AG10803 (cell line): Measurements from ENCODE around the gene SUCLG1.

Experiments
- DNase-seq: peaks from one replicate; pipeline ENCODE4 v3.0.0; 2010; ENCODE audit warnings: low read depth
- H3K4me3 ChIP-seq: 2 replicates; pipeline ENCODE4 v1.5.1; 2011; ENCODE audit warnings: mild to moderate bottlenecking, low read length, control low read depth
- TF ChIP-seq, protein P1 (sequence below): conservative IDR thresholded peaks from 2 replicates; pipeline ENCODE4 v1.5.1; 2011; ENCODE audit warnings: mild to moderate bottlenecking, low read length, control low read depth, inconsistent platforms

The SUCLG1 gene

DNA sequence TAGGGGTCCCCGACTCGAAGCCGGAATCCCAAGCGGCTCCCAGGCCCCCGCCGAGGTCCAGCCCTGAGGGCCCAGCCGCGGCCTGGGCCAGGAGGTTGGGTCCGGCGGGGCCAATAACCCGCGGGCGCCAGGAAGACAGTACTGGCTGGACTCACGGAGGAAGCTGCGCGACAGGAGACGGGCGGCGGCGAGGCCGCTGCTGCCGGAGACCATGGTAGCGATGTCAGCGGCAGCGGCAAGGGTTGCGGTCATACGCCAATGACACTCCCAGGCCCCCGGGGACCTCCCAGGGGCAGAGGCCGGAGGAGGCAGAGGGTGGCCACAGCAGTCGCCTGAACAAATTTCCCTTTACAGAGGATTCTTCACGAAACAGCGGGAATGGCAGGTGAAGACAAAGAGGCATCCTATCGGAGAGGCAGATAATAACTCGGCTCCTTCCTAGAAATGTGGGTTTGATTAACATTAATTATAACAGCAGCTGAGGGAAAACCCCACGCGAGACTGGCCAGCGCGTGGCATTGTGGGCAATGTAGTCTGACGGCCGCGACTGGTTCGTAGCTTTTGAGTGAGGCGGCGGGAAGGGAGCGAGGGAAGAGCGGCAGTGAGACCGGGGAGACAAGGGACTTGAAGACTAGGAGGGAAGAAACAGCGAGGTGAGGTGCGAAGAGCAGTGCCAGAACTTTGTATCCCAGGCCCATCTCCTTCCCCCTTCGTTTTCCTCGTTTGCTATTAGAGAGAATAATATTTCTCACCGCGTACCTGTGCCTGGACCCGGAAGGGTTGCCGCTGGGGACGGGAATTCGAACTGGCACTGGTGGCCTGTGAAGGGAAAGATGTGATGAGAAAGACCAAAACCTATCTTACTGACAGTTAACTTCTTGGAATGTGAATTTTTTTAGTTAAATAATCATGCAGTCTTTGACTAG, at the start of gene SUCLG1:
Gene SUCLG1 (minus strand): TSS at position 263 of the 926 bp plus-strand sequence. CDS start 11 bp downstream, at position 252.
- TF ChIP-seq, protein P1, sequence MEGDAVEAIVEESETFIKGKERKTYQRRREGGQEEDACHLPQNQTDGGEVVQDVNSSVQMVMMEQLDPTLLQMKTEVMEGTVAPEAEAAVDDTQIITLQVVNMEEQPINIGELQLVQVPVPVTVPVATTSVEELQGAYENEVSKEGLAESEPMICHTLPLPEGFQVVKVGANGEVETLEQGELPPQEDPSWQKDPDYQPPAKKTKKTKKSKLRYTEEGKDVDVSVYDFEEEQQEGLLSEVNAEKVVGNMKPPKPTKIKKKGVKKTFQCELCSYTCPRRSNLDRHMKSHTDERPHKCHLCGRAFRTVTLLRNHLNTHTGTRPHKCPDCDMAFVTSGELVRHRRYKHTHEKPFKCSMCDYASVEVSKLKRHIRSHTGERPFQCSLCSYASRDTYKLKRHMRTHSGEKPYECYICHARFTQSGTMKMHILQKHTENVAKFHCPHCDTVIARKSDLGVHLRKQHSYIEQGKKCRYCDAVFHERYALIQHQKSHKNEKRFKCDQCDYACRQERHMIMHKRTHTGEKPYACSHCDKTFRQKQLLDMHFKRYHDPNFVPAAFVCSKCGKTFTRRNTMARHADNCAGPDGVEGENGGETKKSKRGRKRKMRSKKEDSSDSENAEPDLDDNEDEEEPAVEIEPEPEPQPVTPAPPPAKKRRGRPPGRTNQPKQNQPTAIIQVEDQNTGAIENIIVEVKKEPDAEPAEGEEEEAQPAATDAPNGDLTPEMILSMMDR = no peak
- H3K4me3 ChIP-seq = peak within 1 kb of the TSS; percentile 91
- DNase-seq = peak; percentile 79

DNA sequence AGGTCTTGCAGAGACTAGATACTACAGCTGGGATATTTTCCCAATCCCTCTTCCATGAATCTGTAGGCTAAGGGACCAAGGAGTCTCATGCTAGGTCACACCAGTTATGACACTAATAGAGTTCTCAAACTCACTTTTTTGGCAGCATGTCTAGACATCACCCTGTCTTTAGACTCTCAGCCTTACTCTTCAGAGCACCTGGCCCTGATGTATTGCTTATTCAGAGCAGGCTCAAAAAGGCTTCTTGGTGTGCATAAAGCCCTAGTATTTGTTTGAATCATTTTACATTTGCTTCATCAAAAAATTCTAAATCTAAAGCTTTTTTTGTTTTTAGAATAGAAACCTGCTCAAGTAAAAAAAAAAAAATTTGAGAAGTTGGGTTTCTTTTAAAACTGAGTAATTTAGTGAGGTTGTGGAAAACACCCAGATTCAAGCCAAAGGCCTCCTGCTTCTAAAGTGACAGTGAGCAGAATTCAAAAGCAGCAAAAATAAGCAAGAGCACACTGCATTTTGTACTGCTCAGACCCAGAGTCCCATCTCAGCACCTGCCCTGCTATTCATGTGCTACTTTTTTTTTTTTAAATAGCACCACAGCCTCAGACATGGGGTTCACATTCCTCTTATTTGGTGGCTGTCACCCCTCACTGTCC, 39.2 kb upstream of the SUCLG1 start:
- TF ChIP-seq, protein P1 = no peak
- H3K4me3 ChIP-seq = no peak overlapping the region
- no peak for DNase-seq

DNA sequence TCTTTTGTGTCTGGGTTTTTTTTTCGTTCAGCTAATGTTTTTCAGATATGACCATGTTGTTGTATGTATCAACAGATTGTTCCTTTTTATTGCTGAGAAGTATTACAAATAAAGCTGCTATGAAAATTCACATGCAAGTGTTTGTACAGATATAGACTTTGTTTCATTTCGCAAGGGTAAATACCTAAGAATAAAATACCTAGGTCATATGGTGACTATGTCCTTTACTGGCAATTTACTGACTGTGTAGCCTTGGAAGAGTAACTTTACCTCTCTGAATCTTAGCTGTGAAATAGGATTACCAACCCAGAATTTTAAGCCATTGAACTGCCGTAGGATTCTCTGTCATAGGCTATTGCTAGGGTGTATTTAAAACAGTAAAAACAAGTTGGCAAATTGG, 38.2 kb upstream of the SUCLG1 start:
- TF ChIP-seq, protein P1 = no peak
- DNase-seq = no peak
- H3K4me3 ChIP-seq = no peak overlapping the region

DNA sequence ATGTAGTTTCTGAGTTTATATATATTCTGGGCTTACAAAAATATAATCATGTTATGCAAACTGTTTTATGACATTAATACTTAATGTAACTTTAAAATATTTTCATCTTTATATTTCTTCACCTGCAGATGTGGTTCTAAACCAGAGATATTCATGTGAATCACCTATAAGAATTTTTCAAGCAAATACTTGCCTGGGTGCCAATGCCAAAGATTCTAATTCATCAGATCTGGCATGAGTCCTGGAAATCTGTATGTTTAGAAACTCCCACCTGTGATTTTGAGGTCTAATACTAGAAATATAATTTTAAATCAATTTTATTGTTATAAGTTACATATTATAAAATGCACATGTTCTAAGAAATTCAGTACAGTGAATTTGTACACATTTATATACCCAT, 37.3 kb upstream of the SUCLG1 start:
- TF ChIP-seq, protein P1 = no peak
- DNase-seq = no peak
- no peak overlapping the region for H3K4me3 ChIP-seq

DNA sequence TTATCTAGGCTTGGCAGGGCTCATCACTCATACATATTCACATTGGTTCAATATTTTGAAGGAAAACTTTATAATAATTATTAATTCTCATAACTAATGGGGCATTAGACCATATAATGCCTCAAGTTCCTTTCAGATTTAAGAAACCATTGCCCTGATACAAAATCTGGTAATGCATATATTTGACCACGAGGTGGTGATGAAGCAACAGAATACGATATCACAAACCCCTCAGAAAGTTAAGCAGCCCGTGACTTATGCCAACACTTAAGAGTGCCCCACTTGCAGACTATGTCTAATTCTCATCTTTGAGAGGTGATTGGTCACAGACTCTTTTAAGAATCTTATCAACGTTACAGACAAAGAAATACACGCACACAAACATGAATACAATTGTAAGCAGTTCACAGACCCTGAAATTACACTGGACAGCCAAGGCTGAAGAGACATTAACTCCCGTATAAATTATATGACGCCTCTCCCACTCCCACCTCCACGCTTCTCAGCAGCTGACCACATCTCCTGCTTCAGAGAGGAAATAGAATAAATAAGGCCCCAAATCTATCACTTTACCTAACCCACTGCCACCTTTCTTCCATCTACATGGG, 36.6 kb upstream of the SUCLG1 start:
- peak; percentile 76 for DNase-seq
- TF ChIP-seq, protein P1 = peak; percentile 76
- no peak overlapping the region for H3K4me3 ChIP-seq

DNA sequence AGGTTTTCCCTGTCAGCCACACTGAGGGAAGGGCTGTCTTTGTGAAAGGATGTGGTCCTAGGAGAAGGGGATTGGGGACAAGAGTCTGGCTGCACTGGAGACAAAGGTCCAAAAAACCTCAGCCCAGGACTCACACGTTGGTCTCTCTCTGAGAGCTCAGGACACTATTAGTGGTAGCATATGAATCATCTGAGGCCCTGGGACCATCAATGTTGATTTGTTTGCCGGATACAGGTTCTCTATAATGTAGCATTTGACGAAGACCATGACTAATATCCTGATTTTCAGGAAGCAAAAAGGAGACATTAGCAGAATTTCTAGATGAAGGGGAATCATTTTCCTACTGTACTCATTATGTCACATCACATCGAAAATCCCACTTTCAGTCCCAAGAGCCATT, 35.0 kb upstream of the SUCLG1 start:
- DNase-seq = peak; percentile 18
- no peak overlapping the region for H3K4me3 ChIP-seq
- TF ChIP-seq, protein P1 = no peak
